ENCODE measurements around the gene CAP2. TPM values are rescaled to one million over a fixed set of nuclear protein-coding genes. Genes with fewer than 3 reads are reported as not detected.

The CAP2 gene
- total RNA-seq, 1 donor from 2014 or later = 15.5 TPM

DNA sequence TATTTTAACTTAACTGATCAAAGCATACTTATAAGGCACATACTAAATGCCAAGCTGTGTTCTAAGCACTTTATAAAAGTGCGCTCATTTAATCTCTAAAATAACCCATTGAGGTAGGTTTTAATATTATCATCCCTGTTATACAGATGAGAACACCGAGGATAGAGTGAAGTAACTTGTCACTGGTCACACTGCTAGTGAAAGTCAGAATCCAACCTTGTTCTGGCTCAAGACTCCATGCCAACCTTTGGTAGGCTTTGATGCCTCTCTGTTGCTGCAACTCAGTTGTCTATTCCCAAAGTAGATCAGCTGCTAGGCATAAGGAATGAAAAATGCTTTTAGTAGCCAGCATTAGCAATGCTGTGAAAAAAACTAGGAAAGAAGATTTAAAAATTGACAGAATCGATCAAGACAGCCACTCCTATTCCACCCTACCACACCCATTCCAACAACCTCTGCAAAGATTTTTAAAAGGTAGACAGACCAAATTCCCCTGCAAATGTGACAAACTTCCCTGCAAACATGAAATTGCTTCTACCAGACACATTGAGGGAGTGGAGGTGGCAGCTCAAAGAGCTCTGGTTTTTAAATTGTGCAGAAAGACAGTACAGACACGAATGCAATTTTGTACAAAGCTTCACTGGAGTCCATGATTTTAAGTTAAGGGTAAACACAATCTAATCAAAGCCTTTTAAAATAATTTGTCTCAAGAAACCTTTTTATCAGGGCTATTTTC, 39.8 kb upstream of the CAP2 start:
- Mint-ChIP-seq H3K9me3 (ENCODE audit: low read depth) (no peaks in the 10 kb centered on the region), H3K27ac (no peak overlapping the region), H3K4me1 (ENCODE audit: low read depth) (no peaks in the 10 kb centered on the region), H3K36me3 (ENCODE audit: insufficient read depth) (no peaks in the 10 kb centered on the region), H3K4me3 (ENCODE audit: low read depth) (no peak overlapping the region), H3K27me3 (no peaks in the 10 kb centered on the region)
- DNase-seq (ENCODE audit: low spot score, unreplicated experiment) = no peak
- TF ChIP-seq, protein P1, sequence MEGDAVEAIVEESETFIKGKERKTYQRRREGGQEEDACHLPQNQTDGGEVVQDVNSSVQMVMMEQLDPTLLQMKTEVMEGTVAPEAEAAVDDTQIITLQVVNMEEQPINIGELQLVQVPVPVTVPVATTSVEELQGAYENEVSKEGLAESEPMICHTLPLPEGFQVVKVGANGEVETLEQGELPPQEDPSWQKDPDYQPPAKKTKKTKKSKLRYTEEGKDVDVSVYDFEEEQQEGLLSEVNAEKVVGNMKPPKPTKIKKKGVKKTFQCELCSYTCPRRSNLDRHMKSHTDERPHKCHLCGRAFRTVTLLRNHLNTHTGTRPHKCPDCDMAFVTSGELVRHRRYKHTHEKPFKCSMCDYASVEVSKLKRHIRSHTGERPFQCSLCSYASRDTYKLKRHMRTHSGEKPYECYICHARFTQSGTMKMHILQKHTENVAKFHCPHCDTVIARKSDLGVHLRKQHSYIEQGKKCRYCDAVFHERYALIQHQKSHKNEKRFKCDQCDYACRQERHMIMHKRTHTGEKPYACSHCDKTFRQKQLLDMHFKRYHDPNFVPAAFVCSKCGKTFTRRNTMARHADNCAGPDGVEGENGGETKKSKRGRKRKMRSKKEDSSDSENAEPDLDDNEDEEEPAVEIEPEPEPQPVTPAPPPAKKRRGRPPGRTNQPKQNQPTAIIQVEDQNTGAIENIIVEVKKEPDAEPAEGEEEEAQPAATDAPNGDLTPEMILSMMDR (IDR thresholded peaks at IDR 0.05; ENCODE audit: unreplicated experiment) = no peak

- H3K4me3 Mint-ChIP-seq (ENCODE audit: low read depth) = no peak overlapping the region
- peaks cover 4% of the 10 kb centered on the region for H3K9me3 Mint-ChIP-seq (ENCODE audit: low read depth)
- no peaks in the 10 kb centered on the region for H3K4me1 Mint-ChIP-seq (ENCODE audit: low read depth)
- DNase-seq (ENCODE audit: low spot score, unreplicated experiment) = no peak
- H3K36me3 Mint-ChIP-seq (ENCODE audit: insufficient read depth) = no peaks in the 10 kb centered on the region
- TF ChIP-seq, protein P1 (IDR thresholded peaks at IDR 0.05; ENCODE audit: unreplicated experiment) = no peak
- no peak overlapping the region for H3K27ac Mint-ChIP-seq
- H3K27me3 Mint-ChIP-seq = no peaks in the 10 kb centered on the region
These were observed 38.5 kb upstream of the CAP2 start for GRCh38 chr6:17354700-17355403.

GRCh38 chr6:17355404-17355774, 38.0 kb upstream of the CAP2 start:
- Mint-ChIP-seq H3K4me3 (ENCODE audit: low read depth) (no peak overlapping the region), H3K27me3 (no peaks in the 10 kb centered on the region), H3K9me3 (ENCODE audit: low read depth) (peaks cover 4% of the 10 kb centered on the region), H3K4me1 (ENCODE audit: low read depth) (no peaks in the 10 kb centered on the region), H3K36me3 (ENCODE audit: insufficient read depth) (no peaks in the 10 kb centered on the region), H3K27ac (no peak overlapping the region)
- no peak for DNase-seq (ENCODE audit: low spot score, unreplicated experiment)
- TF ChIP-seq, protein P1 (IDR thresholded peaks at IDR 0.05; ENCODE audit: unreplicated experiment) = no peak

GRCh38 chr6:17358515-17358914, 34.9 kb upstream of the CAP2 start:
- Mint-ChIP-seq H3K27ac (no peak overlapping the region), H3K27me3 (no peaks in the 10 kb centered on the region), H3K4me3 (ENCODE audit: low read depth) (no peak overlapping the region), H3K4me1 (ENCODE audit: low read depth) (no peaks in the 10 kb centered on the region), H3K36me3 (ENCODE audit: insufficient read depth) (no peaks in the 10 kb centered on the region), H3K9me3 (ENCODE audit: low read depth) (peaks cover 4% of the 10 kb centered on the region)
- DNase-seq (ENCODE audit: low spot score, unreplicated experiment) = no peak
- TF ChIP-seq, protein P1 (IDR thresholded peaks at IDR 0.05; ENCODE audit: unreplicated experiment) = no peak

DNA sequence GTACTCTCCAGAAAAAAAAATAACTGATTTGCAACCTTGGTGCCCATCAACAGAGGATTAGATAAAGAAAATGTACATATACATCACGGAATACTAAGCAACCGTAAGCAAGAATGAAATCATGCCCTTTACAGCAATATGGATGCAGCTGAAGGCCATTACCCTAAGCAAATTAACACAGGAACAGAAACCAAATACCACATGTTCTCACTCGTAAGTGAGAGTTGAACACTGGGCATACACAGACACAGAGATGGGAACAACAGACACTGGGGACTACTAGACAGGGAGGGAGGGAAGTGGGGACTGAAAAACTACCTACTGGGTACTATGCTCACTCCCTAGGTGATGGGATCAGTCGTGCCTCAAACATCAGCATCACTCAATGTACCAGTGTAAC, 32.8 kb upstream of the CAP2 start:
- Mint-ChIP-seq H3K27ac (no peak overlapping the region), H3K4me1 (ENCODE audit: low read depth) (no peaks in the 10 kb centered on the region), H3K27me3 (no peaks in the 10 kb centered on the region), H3K4me3 (ENCODE audit: low read depth) (no peak overlapping the region), H3K36me3 (ENCODE audit: insufficient read depth) (no peaks in the 10 kb centered on the region), H3K9me3 (ENCODE audit: low read depth) (peaks cover 4% of the 10 kb centered on the region)
- TF ChIP-seq, protein P1 (IDR thresholded peaks at IDR 0.05; ENCODE audit: unreplicated experiment) = no peak
- DNase-seq (ENCODE audit: low spot score, unreplicated experiment) = no peak
